SKM-1 treated with dmso at 0.1 percent for 144 hours (cell line): ENCODE data around the gene WDFY2.
A peak's percentile ranks its signal among the peaks of the same experiment; 100 is the strongest.
"Not testable (repeated sequence)": the region's sequence is repeated elsewhere in the genome, so short reads cannot be mapped to it uniquely, and the experiment has no call there.

ENCODE experiments used
- DNase-seq: peaks from one replicate; lab custom pipeline; 2025; ENCODE audit not compliant: unreplicated experiment; lab: John Stamatoyannopoulos, UW

WDFY2 gene

GRCh38 chr13:51629491-51630287, 45.4 kb downstream of the WDFY2 start:
- no peak for DNase-seq

- DNase-seq = no peak
Observed at GRCh38 chr13:51630288-51630615, 46.0 kb downstream of the WDFY2 start.

GRCh38 chr13:51632591-51633362, 48.5 kb downstream of the WDFY2 start:
- DNase-seq = no peak

GRCh38 chr13:51635137-51635878, 51.0 kb downstream of the WDFY2 start:
- DNase-seq = no peak

- DNase-seq = no peak
Observed at GRCh38 chr13:51636349-51636890, 52.2 kb downstream of the WDFY2 start.

GRCh38 chr13:51637852-51638215, 53.6 kb downstream of the WDFY2 start:
- DNase-seq = no peak

GRCh38 chr13:51638216-51638871, 54.1 kb downstream of the WDFY2 start:
- no peak for DNase-seq

- DNase-seq = no peak
Observed at GRCh38 chr13:51639171-51639570, 54.9 kb downstream of the WDFY2 start.

GRCh38 chr13:51640696-51641095, 56.4 kb downstream of the WDFY2 start:
- DNase-seq = not testable (repeated sequence)

GRCh38 chr13:51643105-51643881, 59.0 kb downstream of the WDFY2 start:
- no peak for DNase-seq

GRCh38 chr13:51643882-51644281, 59.6 kb downstream of the WDFY2 start:
- DNase-seq = peak; percentile 44

- DNase-seq = no peak
Observed at GRCh38 chr13:51644654-51645053, 60.4 kb downstream of the WDFY2 start.

GRCh38 chr13:51645154-51645650, 60.9 kb downstream of the WDFY2 start:
- peak; percentile 91 for DNase-seq

GRCh38 chr13:51645761-51646670, 61.8 kb downstream of the WDFY2 start:
- DNase-seq = no peak

GRCh38 chr13:51647067-51647466, 62.8 kb downstream of the WDFY2 start:
- no peak for DNase-seq

GRCh38 chr13:51652193-51652592, 67.9 kb downstream of the WDFY2 start:
- not testable (repeated sequence) for DNase-seq

GRCh38 chr13:51659276-51660127, 75.2 kb downstream of the WDFY2 start:
- DNase-seq = no peak

GRCh38 chr13:51660813-51661212, 76.6 kb downstream of the WDFY2 start:
- DNase-seq = no peak
